ENCODE data around the gene NHSL2.
"Not testable (repeated sequence)": the region's sequence is repeated elsewhere in the genome, so short reads cannot be mapped to it uniquely, and the experiment has no call there.

NHSL2 gene

DNA sequence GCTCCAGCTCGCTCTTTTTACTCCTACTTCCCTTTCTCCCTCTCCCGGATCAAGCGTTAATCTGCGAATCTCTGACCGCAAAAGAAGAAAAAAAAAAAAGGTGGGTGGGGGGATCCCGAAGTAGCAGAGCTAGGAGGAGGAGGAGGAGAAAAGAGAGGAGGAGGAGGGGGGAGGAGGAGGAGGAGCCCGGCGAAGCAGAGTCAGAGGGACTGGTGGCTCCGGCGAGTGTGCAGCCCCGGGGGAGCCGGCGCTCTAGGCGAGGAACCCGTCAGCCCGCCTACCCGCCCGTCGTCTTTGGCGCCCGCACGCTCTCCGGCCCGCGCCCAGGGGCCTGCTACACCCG is at the start of gene NHSL2:
Gene NHSL2 (plus strand): TSS at position 203 of the 343 bp plus-strand sequence.
- intact Hi-C loops (cut with DNase I) = no loop called here
- DNase-seq = peak in 1 of 10 donors; percentile 68

DNA sequence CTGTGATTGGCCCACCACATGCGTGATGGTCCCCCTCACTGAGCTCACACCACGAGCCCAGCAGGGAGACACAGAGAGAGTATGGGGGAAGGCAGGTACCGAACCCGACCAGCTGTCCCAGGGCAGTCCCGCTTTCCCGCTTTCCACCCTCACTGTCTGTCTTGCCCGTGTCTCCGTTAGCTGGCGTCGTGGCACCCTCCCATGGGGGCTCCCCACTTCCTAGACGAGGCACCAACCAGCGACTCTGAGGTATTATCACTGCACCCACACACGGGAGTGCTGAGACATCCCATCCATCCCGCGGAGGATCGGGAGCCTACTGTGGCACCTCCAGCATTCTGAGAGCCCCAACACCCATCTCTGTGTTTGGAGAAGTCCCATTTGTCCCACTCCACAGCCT is 43.0 kb upstream of the NHSL2 start:
- intact Hi-C loops (cut with DNase I) = no loop called here
- DNase-seq = peak in 1 of 10 donors; percentile 73

DNA sequence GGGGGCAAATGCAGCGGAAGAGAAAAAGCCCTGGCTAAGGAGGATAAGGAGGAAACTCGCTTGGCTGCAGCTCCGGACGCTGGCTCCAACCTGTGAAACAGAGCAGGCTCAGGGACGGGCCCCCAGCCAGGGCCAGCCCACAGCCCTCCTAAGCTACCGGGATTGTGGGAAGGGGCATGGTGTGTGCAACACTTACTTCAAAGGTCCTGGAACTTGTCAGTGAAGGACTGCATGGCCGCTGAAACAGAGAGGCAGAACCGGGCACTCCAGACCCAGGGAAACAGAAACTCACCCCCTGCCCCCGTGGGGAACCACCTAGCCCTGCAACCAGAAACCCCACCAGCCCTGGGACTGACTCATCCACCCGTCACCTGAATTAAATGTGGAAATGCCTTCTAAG is 41.1 kb upstream of the NHSL2 start:
- intact Hi-C loops (cut with DNase I) = not testable (repeated sequence)
- peak in 1 of 10 donors; percentile 66 for DNase-seq

DNA sequence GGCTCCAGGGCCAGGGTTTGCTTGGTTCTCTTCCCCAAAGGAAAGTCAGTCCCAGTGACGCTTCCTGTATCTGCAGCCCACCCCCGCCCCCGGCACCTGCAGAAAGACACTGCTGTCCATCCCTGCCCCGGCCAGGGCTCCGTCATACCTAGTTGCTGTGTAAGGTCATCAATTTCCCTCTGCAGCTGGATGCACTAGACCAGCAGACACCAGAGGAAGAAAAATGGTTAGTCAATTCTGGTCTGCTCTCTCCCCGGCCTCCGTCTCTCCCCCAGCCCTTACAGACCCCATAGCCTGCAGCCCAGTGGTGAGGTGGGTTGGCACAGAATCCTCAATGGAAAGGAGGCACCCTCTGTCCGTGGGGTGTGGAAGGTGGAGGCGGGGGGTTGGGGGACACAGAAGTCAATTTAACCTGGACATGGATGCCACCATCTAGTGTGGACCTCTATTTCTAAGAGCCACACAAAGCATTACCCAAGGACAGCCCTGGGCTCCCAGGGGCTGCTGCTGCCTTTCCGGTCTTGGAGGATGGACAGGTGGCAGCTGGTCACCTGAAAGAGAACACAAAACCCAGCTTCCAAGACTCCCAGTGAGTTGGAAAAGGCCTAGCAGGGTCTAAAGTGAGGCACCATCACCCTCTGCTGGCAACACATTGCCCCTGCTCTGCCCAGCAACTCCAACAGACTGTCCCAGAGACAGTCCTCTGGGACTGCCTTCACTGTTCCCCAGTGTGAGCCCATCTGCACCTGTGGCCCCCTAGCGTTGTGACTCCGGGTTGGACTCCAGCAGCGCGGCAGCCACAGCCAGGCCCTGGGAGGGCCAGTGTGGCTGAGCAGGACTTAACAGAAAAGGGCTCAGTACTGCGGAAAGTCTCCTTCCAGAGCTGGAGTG is 40.2 kb upstream of the NHSL2 start:
- intact Hi-C loops (cut with DNase I) = no loop called here
- peak in 3 of 10 donors; percentile 56 to 81 (median 74) for DNase-seq

DNA sequence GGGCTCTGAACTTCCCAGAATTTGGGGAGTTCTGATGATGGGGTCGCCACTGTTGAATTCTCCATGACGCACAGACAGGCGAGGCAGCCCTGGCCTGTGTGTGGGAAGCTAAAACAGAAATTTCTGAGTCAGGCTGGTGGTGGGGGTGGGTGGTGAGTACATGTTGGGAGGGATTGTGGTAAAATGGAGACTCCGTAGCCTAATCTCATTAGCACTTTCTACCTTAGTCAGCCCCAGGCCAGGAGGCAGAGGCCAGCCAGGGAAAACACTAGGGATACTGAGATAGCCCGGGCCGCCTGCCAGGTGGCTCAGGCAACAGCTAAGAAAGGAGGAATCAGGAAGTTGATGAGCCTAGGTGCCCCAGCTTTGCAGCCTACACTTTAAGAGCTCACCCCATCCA is 39.3 kb upstream of the NHSL2 start:
- DNase-seq = no peak
- intact Hi-C loops (cut with DNase I) = no loop called here

DNA sequence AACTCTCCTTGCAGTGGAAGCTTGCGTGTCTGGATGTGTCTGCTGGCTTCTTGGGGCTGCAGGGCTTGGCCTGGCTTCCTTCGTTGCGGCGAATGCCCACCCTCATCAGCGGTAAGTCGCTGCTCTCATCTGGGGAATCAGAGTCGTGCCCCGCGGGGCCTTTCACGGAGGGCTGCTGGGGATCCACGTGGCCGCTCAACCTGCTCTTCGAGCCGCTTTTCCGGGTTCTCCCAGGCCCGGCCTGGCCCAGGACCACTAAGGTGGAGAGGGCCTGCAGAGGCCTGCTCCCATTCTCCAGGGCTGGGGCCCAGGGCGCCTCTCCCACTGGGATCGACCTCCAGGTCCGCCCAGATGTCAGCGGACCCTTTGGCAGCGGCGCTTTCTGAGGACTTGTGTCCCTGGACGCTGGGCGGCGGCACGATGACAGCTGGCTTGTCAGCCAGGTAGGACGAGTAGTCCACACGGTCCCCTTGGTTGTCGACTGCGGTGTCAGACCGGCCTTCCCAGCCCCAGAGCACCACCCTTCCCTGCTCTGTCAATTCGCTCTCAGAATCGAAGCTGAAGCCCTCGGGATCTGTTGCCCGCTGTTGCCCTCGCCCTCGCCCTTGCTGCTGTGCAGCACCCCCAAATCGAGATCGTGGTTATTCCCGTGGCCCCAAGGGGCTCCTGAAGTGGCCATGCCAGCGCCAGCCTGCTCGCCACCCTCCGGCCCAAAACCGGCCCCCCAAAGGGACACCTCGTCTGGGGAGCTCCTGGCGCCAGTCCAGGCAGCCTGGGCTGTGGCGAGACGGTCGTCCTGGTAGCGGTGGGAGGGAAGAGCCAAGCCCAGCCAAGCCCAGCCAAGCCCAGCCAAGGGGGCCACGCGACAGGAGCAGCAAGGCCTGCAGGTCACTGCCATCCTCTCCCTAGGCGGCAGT is 37.8 kb upstream of the NHSL2 start:
- intact Hi-C loops (cut with DNase I) = no loop called here
- DNase-seq = peak in 3 of 10 donors; percentile 61 to 82 (median 77)

DNA sequence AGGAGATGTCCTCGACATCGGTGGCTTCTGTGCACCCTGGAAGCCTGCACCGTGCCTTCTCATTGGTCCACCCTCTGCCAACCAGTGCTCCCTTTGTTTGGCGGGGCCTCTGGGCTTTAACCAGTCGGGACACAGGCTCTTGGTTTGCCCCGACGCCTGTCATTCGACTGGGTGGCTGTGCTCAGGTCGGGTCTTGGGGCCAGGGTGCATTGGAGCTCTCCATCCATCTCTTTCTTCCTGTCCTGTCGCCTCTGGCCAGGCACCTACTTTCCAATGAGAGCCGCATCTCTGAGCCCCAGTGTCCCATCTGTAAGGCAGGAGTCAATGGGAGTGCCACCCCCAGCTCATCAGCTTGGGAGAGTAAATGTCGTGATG is 37.2 kb upstream of the NHSL2 start:
- intact Hi-C loops (cut with DNase I) = no loop called here

DNA sequence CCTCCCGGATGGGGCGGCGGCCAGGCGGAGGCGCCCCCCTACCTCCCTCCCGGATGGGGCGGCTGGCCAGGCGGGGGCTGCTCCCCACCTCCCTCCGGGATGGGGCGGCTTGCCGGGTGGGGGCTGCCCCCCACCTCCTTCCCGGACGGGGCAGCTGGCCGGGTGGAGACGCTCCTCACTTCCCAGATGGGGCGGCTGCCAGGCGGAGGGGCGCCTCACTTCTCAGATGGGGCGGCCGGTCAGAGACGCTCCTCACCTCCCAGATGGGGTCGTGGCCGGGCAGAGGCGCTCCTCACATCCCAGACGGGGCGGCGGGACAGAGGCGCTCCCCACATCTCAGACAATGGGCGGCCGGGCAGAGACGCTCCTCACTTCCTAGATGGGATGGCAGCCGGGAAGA is 33.8 kb upstream of the NHSL2 start:
- DNase-seq = peak in 1 of 10 donors; percentile 63
- intact Hi-C loops (cut with DNase I) = not testable (repeated sequence)

More for the DNA sequence above, 37.2 kb upstream of the NHSL2 start:
- peak in 1 of 10 donors; percentile 55 for DNase-seq

DNA sequence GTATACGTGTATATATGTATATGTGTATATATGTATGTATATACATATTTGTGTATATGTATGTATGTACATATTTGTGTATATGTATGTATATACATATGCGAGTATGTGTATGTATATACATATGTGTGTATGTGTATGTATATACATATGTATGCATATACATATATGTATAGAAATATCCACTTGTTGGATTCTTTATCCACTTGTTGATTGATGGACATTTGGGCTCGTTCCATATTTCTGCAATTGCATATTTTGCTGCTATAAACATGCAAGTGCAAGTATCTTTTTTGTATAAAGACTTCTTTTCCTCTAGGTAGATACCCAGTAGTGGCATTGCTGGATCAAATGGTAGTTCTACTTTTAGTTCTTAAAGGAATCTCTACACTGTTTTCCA is 25.5 kb upstream of the NHSL2 start:
- DNase-seq = no peak
- intact Hi-C loops (cut with DNase I) = no loop called here

DNA sequence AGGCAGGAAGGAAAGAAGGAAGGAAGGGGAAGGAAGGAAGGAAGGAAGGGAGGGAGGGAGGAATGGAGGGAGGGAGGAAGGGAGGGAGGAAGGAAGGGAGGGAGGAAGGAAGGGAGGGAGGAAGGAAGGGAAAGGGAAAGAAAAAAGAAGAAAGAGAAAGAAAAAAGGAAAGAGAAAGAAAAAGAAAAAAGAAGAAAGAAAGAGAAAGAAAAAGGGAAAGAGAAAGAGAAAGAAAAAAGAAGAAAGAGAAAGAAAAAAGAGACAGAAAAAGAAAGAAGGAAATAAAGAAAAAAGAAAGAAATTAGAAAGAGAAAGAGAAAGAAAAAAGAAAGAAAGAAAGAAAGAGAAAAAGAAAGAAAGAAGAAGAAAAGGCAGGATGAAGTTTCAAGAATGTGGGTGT is 15.0 kb upstream of the NHSL2 start:
- intact Hi-C loops (cut with DNase I) = no loop called here
- DNase-seq = no peak

DNA sequence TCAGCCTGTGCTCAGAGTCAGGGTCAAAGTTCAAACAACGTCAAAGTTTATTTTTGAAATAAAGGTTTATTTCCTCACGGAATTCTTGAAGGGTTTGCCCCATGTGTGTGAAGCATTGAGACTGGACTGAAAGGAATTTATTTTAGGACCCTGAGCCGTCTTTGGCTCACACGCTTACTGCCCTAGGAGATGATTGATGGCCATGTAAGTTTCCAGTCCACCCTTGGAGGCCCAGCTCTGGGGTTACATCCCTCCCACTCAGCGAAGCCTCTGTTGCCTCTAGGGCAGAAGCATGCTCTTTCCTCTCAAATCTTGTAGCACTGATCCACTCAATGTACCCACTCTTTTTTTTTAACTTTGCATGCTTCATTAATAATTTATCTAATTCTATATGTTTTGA is 4.5 kb upstream of the NHSL2 start:
- DNase-seq = no peak
- intact Hi-C loops (cut with DNase I) = no loop called here

DNA sequence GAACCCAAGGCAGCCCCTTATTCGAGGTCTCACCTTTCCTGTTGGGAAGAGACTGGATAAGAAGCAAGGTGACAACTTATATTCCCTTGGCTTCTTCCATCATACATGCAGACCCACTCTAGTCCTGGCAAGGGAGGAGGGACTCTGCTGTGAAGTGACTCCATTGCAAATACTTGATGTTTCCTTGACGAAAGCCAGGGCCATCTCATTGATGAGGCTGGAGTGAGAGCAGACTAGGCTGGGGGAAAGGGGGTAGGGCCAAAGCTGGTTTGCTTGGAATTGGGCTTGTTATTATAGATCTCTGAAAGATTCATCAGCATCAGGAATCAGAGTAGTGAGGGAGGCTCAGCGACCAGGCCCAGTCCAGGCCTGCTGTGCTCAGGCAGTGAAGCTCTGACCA is 2.3 kb upstream of the NHSL2 start:
- DNase-seq = no peak
- intact Hi-C loops (cut with DNase I) = no loop called here

DNA sequence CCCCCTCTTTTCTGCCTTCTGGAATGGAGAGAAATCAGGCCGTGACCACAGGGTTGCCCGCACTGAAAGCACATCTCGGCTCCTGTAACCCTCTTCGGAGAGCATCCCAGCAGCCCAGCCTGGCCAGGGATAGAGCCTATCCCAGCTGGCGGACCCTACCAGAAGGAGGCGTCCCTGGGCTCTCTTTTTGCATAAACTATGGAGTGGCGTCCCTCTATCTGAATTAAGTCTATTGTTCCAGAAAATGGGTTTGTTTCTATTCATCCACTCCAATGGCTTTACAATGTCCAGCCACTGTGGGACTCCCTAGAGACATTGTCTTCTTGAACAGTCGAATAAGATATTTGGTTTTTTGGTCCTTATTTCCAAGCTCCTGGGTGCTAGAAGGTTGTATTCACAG is 689 bp upstream of the NHSL2 start:
- intact Hi-C loops (cut with DNase I) = no loop called here
- no peak for DNase-seq

DNA sequence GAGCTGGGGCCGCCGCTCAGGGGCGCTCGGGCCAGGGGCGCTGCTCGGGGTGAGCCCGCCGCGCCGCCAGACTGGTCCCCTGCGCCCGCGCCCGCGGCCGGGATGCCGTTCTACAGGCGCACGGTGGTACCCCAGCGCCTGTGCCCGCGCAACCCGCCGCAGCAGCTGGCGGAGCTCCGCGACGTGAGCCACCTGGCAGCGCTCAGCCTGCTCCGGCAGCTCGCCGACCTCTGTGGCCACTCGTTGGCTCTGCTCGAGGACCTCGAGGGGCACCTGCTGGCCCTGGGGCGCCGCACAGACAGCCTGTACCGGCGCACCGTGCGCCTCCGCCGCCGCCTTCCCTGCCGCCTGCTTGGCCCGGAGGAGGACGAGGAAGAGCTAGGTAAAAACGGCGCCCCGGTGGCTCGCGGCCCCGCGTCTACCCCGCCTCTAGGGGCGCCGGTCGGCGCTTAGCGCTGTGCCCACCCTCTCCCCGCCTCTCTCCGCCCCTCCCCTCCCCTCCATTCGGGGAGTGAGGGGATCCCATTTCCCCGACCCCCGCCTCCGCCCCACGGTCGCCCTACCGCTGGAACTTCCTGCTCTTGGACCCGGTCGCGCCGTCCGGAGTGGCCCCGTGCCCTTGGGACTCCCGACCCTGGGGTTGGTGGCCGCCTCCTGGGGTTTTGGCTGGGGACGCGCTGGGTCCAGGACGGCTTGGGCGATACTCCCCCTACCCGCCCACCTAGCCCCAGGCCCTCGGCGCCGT is 513 bp downstream of the NHSL2 start:
- intact Hi-C loops (cut with DNase I) = no loop called here

DNA sequence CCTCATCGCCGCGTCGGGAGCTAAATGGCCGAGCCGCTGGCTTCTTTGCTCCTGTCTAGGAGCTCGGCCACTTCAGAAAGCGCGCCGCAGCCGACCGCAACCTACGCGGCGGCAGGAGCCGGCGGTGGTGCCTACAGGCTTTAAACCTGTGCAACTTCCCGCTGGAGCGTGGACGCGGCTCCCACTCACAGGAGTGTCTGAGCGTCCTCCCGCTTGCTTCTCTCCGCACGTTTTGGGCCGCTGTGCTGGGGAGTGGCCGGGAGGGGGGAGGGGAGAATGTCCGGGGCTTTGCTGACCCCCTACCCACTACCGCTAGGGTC is 1.0 kb downstream of the NHSL2 start:
- intact Hi-C loops (cut with DNase I) = no loop called here
- peak in 2 of 10 donors; percentile 73 to 75 for DNase-seq

More for the DNA sequence above, 513 bp downstream of the NHSL2 start:
- DNase-seq = peak in 1 of 10 donors; percentile 85

DNA sequence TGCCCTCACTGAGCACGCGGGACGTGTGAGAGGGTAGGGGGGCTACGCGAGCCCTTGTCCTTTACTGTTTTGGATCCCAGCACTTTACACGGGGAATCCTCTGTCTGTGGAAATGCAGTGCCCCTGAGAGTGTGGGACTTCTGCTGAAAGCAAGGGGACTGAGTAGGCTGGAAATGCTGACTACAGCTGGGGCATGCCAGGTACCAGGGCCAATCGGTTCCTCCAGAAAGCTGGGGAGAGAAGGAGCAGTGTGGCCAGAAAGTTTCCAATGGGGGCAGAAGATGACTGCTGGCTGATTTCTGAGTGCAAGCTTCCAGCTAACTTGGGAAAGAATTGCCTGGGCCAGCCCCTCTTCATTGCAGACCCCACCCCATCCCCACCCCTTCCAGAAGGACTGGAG is 1.5 kb downstream of the NHSL2 start:
- intact Hi-C loops (cut with DNase I) = no loop called here
- no peak for DNase-seq

DNA sequence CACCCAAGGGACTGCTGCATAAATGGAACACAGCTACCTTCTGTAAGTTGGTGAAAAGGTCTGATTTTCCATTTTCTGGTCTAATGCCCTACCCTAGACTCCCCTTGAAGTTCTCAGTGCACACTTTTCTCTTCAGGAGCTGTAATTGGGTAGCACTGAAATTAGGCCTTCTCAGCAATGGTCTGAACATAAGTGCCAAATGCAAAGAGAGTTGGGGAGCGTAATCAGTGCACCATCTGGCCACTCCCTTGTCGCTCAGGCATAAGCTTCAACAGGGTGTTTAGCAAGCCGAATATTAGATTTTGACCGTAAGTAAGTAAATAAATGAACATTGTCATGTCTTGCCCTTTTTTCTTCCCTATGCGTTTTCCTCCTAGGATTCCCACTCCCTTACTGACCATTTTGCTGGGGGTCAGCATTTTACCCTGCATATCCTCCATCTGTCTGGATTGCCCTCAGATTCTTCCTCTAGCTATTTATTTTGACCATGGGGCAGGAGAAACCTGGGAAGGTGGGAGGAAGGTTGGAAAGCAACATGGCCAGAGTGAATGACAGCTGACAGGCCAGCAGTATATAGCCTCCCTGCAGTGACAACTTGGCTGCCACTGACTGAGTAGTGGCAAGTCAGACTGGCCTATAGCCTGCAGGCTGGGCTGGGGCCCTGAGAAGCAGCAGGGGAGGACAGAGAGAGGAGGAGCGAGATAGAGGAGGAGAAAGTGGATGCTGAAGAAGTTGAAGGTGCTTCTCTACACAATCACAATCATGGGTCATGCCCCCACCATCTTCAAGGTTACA is 2.7 kb downstream of the NHSL2 start:
- no peak for DNase-seq
- intact Hi-C loops (cut with DNase I) = no loop called here

DNA sequence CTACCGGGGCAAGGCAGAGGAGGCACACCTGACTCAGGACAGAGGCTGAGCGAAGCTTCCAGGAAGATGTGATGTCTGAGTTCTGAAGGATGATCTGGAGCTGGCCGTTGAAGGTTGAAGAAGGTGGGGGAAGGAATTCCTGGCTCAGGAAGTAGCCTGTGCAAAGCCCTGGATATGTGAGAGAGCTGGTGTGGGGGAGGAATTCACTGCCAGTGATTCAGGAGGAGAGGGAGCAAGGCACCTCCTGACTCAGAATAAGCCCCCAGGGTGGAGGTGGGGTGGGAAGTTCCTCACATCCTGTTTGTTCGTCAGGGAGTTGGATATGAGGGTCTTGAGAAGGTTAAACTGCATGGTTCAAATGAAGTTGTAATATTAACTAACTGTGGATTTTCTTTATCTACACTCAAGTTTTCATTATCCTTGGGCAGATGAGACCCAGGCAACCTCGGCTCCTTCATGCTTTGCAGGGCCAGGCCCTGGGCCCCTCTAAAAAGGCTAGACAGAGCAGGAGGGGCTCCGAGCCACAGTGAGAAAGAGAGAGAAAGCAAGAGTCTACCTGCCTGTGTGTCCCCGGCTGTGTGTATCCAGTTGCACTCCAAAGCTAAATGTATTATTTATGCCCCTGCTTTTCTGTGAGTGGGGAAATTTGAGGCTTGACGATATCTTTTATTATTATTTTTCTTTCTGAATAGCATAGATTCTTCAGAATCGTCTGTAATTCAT is 7.1 kb downstream of the NHSL2 start:
- intact Hi-C loops (cut with DNase I) = no loop called here
- DNase-seq = no peak

DNA sequence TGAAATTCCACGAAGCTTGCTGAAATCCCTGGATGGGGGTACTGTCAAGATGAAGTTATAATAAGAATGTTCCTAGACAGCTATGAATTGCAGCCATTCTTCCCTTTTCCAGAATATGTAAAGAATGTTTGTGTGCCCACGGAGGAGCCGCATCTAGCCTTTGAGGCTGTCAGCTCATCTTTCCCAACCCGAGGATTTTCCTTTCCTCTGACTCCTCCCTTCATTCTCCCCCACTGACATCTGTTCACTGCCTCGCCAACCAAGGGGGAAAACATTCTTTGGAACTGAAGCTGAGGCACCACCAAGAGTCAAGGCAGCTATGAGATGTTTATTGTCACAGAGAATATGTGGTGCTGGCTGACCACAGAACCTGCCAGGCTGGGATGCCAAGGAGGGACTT is 8.8 kb downstream of the NHSL2 start:
- intact Hi-C loops (cut with DNase I) = no loop called here
- no peak for DNase-seq
